OCI-LY7 (cell line): ENCODE measurements around the gene TMEM244. TPM values are rescaled to one million over a fixed set of nuclear protein-coding genes. Genes with fewer than 3 reads are reported as not detected.

Experiments used
- BruUV-seq: library from RNA; stranded (reverse); fragments of 400-500 nt; replicated peaks from 2 replicates; lab custom pipeline; 2021; lab: Mats Ljungman, UMichigan
- CTCF ChIA-PET: fragments of 300-600 bp; sonication (Branson Sonifier 250); formaldehyde crosslinking; loops from one replicate; lab custom pipeline; 2022; ENCODE audit warnings: antibody characterized with exemption; ENCODE audit not compliant: unreplicated experiment; lab: Charles Lee
- POLR2A ChIA-PET: fragments of 300-600 bp; sonication (Branson Sonifier 250); formaldehyde crosslinking; loops from one replicate; lab custom pipeline; 2022; ENCODE audit warnings: antibody characterized with exemption; lab: Charles Lee
- DNase-seq: peaks from one replicate; pipeline ENCODE4 v3.0.0-alpha.2; 2015; ENCODE audit warnings: low spot score
- H2AFZ ChIP-seq: fragments of 200-600 bp; sonication (generic), shearing (Covaris generic); 2 replicates; pipeline ENCODE4 v1.6.1; 2014; ENCODE audit warnings: mild to moderate bottlenecking, antibody characterized with exemption, low read length, moderate library complexity
- H3K27ac ChIP-seq: fragments of 200-600 bp; sonication (generic); 2 replicates; pipeline ENCODE4 v1.5.1; 2014; ENCODE audit warnings: mixed run types, low read depth, mild to moderate bottlenecking, moderate library complexity, low read length, inconsistent platforms; ENCODE audit not compliant: poor library complexity, severe bottlenecking
- H3K36me3 ChIP-seq: fragments of 200-600 bp; sonication (generic); 2 replicates; pipeline ENCODE4 v1.6.1; 2014; ENCODE audit warnings: mild to moderate bottlenecking, antibody characterized with exemption, low read length, moderate library complexity, mixed read lengths; ENCODE audit not compliant: insufficient read depth
- H3K4me1 ChIP-seq: fragments of 200-600 bp; sonication (generic); 2 replicates; pipeline ENCODE4 v1.5.1; 2014; ENCODE audit warnings: mild to moderate bottlenecking, low read length; ENCODE audit not compliant: insufficient read depth, poor library complexity, severe bottlenecking
- H3K4me2 ChIP-seq: fragments of 200-600 bp; sonication (generic); 2 replicates; pipeline ENCODE4 v1.6.1; 2014; ENCODE audit warnings: mild to moderate bottlenecking, low read length
- H3K4me3 ChIP-seq: fragments of 200-600 bp; sonication (generic); 2 replicates; pipeline ENCODE4 v1.5.1; 2014; ENCODE audit warnings: mild to moderate bottlenecking, low read depth, low read length; ENCODE audit not compliant: poor library complexity, severe bottlenecking
- H3K79me2 ChIP-seq: fragments of 200-600 bp; sonication (generic); 2 replicates; pipeline ENCODE4 v1.6.1; 2016; ENCODE audit warnings: low read depth, mild to moderate bottlenecking, low read length, moderate library complexity, mixed read lengths; ENCODE audit not compliant: insufficient read depth
- H3K9me2 ChIP-seq: fragments of 200-600 bp; sonication (generic); 2 replicates; pipeline ENCODE4 v1.6.1; 2016; ENCODE audit warnings: mild to moderate bottlenecking, low read length, mixed read lengths; ENCODE audit not compliant: insufficient read depth
- H3K9me3 ChIP-seq: fragments of 200-600 bp; sonication (generic); 2 replicates; pipeline ENCODE4 v1.6.1; 2014; ENCODE audit warnings: mild to moderate bottlenecking, mixed run types, low read length, mixed read lengths
- H4K20me1 ChIP-seq: fragments of 200-600 bp; sonication (generic); 2 replicates; pipeline ENCODE4 v1.6.1; 2014; ENCODE audit warnings: mild to moderate bottlenecking, antibody characterized with exemption, low read length, moderate library complexity, mixed read lengths; ENCODE audit not compliant: insufficient read depth
- CTCF ChIP-seq: fragments of 200-600 bp; sonication (generic); conservative IDR thresholded peaks from 2 replicates; pipeline ENCODE4 v1.5.1; 2014; ENCODE audit warnings: mild to moderate bottlenecking, antibody characterized with exemption, low read length, moderate library complexity, mixed read lengths
- EZH2phosphoT487 ChIP-seq: fragments of 200-600 bp; sonication (generic); IDR thresholded peaks from 2 replicates; pipeline ENCODE4 v1.6.1; 2018; ENCODE audit warnings: low read depth, borderline replicate concordance, mild to moderate bottlenecking, mixed run types, antibody characterized with exemption, low read length, moderate library complexity, mixed read lengths
- intact Hi-C: fragments of 100-400 bp; cut with micrococcal nuclease; formaldehyde crosslinking; loops from one replicate; pipeline ENCODE4 v1.10.0; 2022; ENCODE audit not compliant: unreplicated experiment
- total RNA-seq, 2 experiments: library from RNA; depleted of rRNA in 1 of 2; stranded (reverse); fragments of >200 nt in 1 of 2; shearing (Covaris generic) in 1 of 2; gene quantifications; 2 replicates each; pipeline ENCODE4 v1.2.3, GENCODE V29; 2014 to 2022

TMEM244 gene
- total RNA-seq, 2 experiments from 2014 or later, result not detected

- Histone ChIP-seq H3K27ac (no peak overlapping the region), H4K20me1 (no peaks in the 10 kb centered on the region), H2AFZ (no peak overlapping the region), H3K4me1 (no peaks in the 10 kb centered on the region), H3K9me2 (peaks cover 3% of the 10 kb centered on the region; the same call in 1 of the 2 replicates), H3K4me3 (no peak overlapping the region), H3K79me2 (no peaks in the 10 kb centered on the region), H3K9me3 (no peaks in the 10 kb centered on the region), H3K36me3 (no peaks in the 10 kb centered on the region), H3K4me2 (no peak overlapping the region)
- intact Hi-C loops, result no loop called here
- TF ChIP-seq EZH2phosphoT487, result no peak
- no peak for TF ChIP-seq CTCF
- POLR2A ChIA-PET, result interaction anchor here (0.6 kb wide), 1 partner anchor 36 kb away, joined by 4 read pairs; no protein-coding TSS in a partner anchor
- CTCF ChIA-PET, result no interaction called here
- no peak for DNase-seq
- BruUV-seq, result no TSS peak
Measured at GRCh38 chr6:129866256-129866655, 5.1 kb upstream of the TMEM244 start.

DNA sequence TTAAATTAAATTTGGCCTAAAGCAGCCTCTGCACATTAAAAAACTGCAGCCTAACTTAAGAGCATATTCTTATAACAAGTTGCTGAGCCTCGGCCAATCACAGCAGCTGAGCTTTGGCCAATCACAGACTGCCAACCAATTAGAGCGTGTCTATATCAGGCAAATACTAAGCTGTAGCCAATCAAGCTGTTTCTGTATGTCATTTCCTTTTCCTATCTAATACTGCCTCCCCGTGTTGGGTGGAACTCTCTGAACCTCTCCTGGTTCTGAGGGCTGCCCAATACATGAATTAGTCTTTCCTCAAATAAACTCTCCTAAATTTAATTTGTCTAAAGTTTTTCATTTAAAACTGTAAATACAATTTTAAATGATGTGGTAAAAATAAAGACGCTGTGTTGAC, 3.9 kb upstream of the TMEM244 start:
- H3K27ac ChIP-seq, result no peak overlapping the region
- CTCF ChIA-PET, result no interaction called here
- H3K4me3 ChIP-seq, result no peak overlapping the region
- H3K9me3 ChIP-seq, result no peaks in the 10 kb centered on the region
- H4K20me1 ChIP-seq, result no peaks in the 10 kb centered on the region
- BruUV-seq, result no TSS peak
- peak; percentile 1 for DNase-seq
- POLR2A ChIA-PET, result no interaction called here
- H3K4me1 ChIP-seq, result no peaks in the 10 kb centered on the region
- no peaks in the 10 kb centered on the region for H3K36me3 ChIP-seq
- H3K4me2 ChIP-seq, result no peak overlapping the region
- H2AFZ ChIP-seq, result no peak overlapping the region
- intact Hi-C loops, result no loop called here
- H3K9me2 ChIP-seq, result peaks cover 3% of the 10 kb centered on the region; the same call in 1 of the 2 replicates
- no peaks in the 10 kb centered on the region for H3K79me2 ChIP-seq
- TF ChIP-seq EZH2phosphoT487 (no peak), CTCF (no peak)

GRCh38 chr6:129863664-129864063, 2.5 kb upstream of the TMEM244 start:
- H3K4me2 ChIP-seq, result no peak overlapping the region
- no peak overlapping the region for H3K27ac ChIP-seq
- H4K20me1 ChIP-seq, result no peaks in the 10 kb centered on the region
- H3K9me2 ChIP-seq, result peaks cover 3% of the 10 kb centered on the region; the same call in 1 of the 2 replicates
- no peak for DNase-seq
- no peaks in the 10 kb centered on the region for H3K79me2 ChIP-seq
- no peak overlapping the region for H3K4me3 ChIP-seq
- no peaks in the 10 kb centered on the region for H3K9me3 ChIP-seq
- H2AFZ ChIP-seq, result no peak overlapping the region
- TF ChIP-seq CTCF (no peak), EZH2phosphoT487 (no peak)
- BruUV-seq, result no TSS peak
- POLR2A ChIA-PET, result no interaction called here
- no peaks in the 10 kb centered on the region for H3K4me1 ChIP-seq
- intact Hi-C loops, result no loop called here
- CTCF ChIA-PET, result no interaction called here
- no peaks in the 10 kb centered on the region for H3K36me3 ChIP-seq
